Immature natural killer cell (primary cell): ENCODE data around the gene PIK3CB. TPM values are rescaled to one million over a fixed set of nuclear protein-coding genes. Genes with fewer than 3 reads are reported as not detected.
"Not testable (repeated sequence)": the region's sequence is repeated elsewhere in the genome, so short reads cannot be mapped to it uniquely, and the experiment has no call there.

Experiments used
- DNase-seq, 3 donors: peaks; one replicate each; pipeline ENCODE4 v3.0.0; 2022; ENCODE audit warnings: mixed read lengths in 1 of 3
- H3K27ac Mint-ChIP-seq, 6 donors: one replicate each; pipeline ENCODE4 v1.8.0; 2020; ENCODE audit warnings: mixed read lengths in 6 of 6, mild to moderate bottlenecking in 5 of 6, inconsistent platforms in 4 of 6, moderate library complexity in 3 of 6
- H3K27me3 Mint-ChIP-seq, 3 donors: one replicate each; pipeline ENCODE4 v1.8.0; 2020 to 2021; ENCODE audit warnings: low read depth in 3 of 3, mild to moderate bottlenecking in 3 of 3, mixed read lengths in 3 of 3, moderate library complexity in 3 of 3, inconsistent platforms in 1 of 3
- H3K36me3 Mint-ChIP-seq, 3 donors: one replicate each; pipeline ENCODE4 v1.8.0; 2020; ENCODE audit warnings: mixed read lengths in 3 of 3, inconsistent platforms in 2 of 3, mild to moderate bottlenecking in 2 of 3
- H3K4me1 Mint-ChIP-seq, 2 donors: one replicate each; pipeline ENCODE4 v1.8.0; 2020; ENCODE audit warnings: inconsistent platforms in 2 of 2, mild to moderate bottlenecking in 2 of 2, mixed read lengths in 2 of 2, moderate library complexity in 1 of 2
- H3K4me3 Mint-ChIP-seq, 5 donors: one replicate each; pipeline ENCODE4 v1.8.0; 2020; ENCODE audit warnings: mild to moderate bottlenecking in 5 of 5, mixed read lengths in 5 of 5, inconsistent platforms in 3 of 5, moderate library complexity in 3 of 5
- H3K9me3 Mint-ChIP-seq, 6 donors: one replicate each; pipeline ENCODE4 v1.8.0; 2020; ENCODE audit warnings: mild to moderate bottlenecking in 6 of 6, mixed read lengths in 6 of 6, inconsistent platforms in 4 of 6, moderate library complexity in 3 of 6
- polyA plus RNA-seq, 3 donors: library from polyadenylated mRNA; unstranded; fragments of 300-500 nt; fragmentation: Illumina TruSeq; gene quantifications; one replicate each; pipeline ENCODE4 v1.2.3, GENCODE V29; 2021

The PIK3CB gene
- polyA plus RNA-seq, 3 donors from 2014 or later, result 4.6 to 11.7 (median 4.8) TPM

- H3K27ac Mint-ChIP-seq, DNase-seq, H3K27me3 Mint-ChIP-seq, H3K9me3 Mint-ChIP-seq, H3K36me3 Mint-ChIP-seq: not testable (repeated sequence)
- Mint-ChIP-seq H3K4me3 (peak overlapping the region in 3 of 5 donors; percentile 10 to 24 (median 21)), H3K4me1 (peaks cover 23 to 27% of the 10 kb centered on the region in 2 donors)
Observed at GRCh38 chr3:138835846-138836245, 1.1 kb upstream of the PIK3CB start.

GRCh38 chr3:138835397-138835757 lies 649 bp upstream of the PIK3CB start:
- Mint-ChIP-seq H3K4me3 (peak overlapping the region; percentile 88 to 93 (median 92)), H3K4me1 (peaks cover 23 to 27% of the 10 kb centered on the region in 2 donors), H3K27me3 (peaks cover 5 to 10% (median 5%) of the 10 kb centered on the region in 3 donors), H3K9me3 (no peaks in the 10 kb centered on the region), H3K27ac (peak overlapping the region; percentile 44 to 84 (median 78)), H3K36me3 (no peaks in the 10 kb centered on the region)
- no peak for DNase-seq

- H3K4me3 Mint-ChIP-seq, result peak overlapping the region; percentile 81 to 91 (median 88)
- H3K27me3 Mint-ChIP-seq, result peaks cover 5 to 10% (median 5%) of the 10 kb centered on the region in 3 donors
- H3K4me1 Mint-ChIP-seq, result peaks cover 24 to 32% of the 10 kb centered on the region in 2 donors
- peaks cover 0 to 3% (median 0%) of the 10 kb centered on the region in 3 donors for H3K36me3 Mint-ChIP-seq
- peak in 1 of 3 donors; percentile 11 for DNase-seq
- peak overlapping the region; percentile 43 to 90 (median 72) for H3K27ac Mint-ChIP-seq
- H3K9me3 Mint-ChIP-seq, result peaks cover 0 to 2% (median 0%) of the 10 kb centered on the region in 6 donors
Observed at GRCh38 chr3:138833899-138834595, 681 bp downstream of the PIK3CB start.

GRCh38 chr3:138832473-138833057 lies 2.2 kb downstream of the PIK3CB start:
- Mint-ChIP-seq H3K4me3 (peak overlapping the region in 1 of 5 donors; percentile 30), H3K27ac (peak overlapping the region in 2 of 6 donors; percentile 45 to 68), H3K4me1 (peaks cover 24 to 32% of the 10 kb centered on the region in 2 donors)
- H3K9me3 Mint-ChIP-seq, H3K36me3 Mint-ChIP-seq, H3K27me3 Mint-ChIP-seq, DNase-seq: not testable (repeated sequence)

- Mint-ChIP-seq H3K36me3 (peaks cover 0 to 3% (median 0%) of the 10 kb centered on the region in 3 donors), H3K9me3 (peaks cover 0 to 2% (median 0%) of the 10 kb centered on the region in 6 donors), H3K4me1 (peaks cover 19 to 25% of the 10 kb centered on the region in 2 donors), H3K27ac (peak overlapping the region in 2 of 6 donors; percentile 34 to 42), H3K4me3 (peak overlapping the region in 1 of 5 donors; percentile 38), H3K27me3 (peaks cover 1 to 3% (median 3%) of the 10 kb centered on the region in 3 donors)
- DNase-seq, result no peak
Observed at GRCh38 chr3:138829886-138830510, 4.7 kb downstream of the PIK3CB start.

GRCh38 chr3:138829097-138829496 lies 5.6 kb downstream of the PIK3CB start:
- H3K4me3 Mint-ChIP-seq, result no peak overlapping the region
- peaks cover 0 to 2% (median 0%) of the 10 kb centered on the region in 6 donors for H3K9me3 Mint-ChIP-seq
- peaks cover 0 to 3% (median 3%) of the 10 kb centered on the region in 3 donors for H3K36me3 Mint-ChIP-seq
- DNase-seq, result no peak
- H3K27me3 Mint-ChIP-seq, result peaks cover 0 to 3% (median 0%) of the 10 kb centered on the region in 3 donors
- peaks cover 17 to 23% of the 10 kb centered on the region in 2 donors for H3K4me1 Mint-ChIP-seq
- H3K27ac Mint-ChIP-seq, result no peak overlapping the region

GRCh38 chr3:138827222-138827621 lies 7.5 kb downstream of the PIK3CB start:
- DNase-seq, result no peak
- H3K36me3 Mint-ChIP-seq, result peaks cover 0 to 3% (median 3%) of the 10 kb centered on the region in 3 donors
- no peak overlapping the region for H3K4me3 Mint-ChIP-seq
- H3K27me3 Mint-ChIP-seq, result no peaks in the 10 kb centered on the region
- peaks cover 6 to 12% of the 10 kb centered on the region in 2 donors for H3K4me1 Mint-ChIP-seq
- peaks cover 0 to 2% (median 0%) of the 10 kb centered on the region in 6 donors for H3K9me3 Mint-ChIP-seq
- H3K27ac Mint-ChIP-seq, result no peak overlapping the region

GRCh38 chr3:138825336-138825735 lies 9.4 kb downstream of the PIK3CB start:
- Mint-ChIP-seq H3K27ac (no peak overlapping the region), H3K27me3 (no peaks in the 10 kb centered on the region), H3K4me3 (no peak overlapping the region), H3K9me3 (peaks cover 0 to 2% (median 0%) of the 10 kb centered on the region in 6 donors), H3K4me1 (peaks cover 2 to 5% of the 10 kb centered on the region in 2 donors), H3K36me3 (peaks cover 0 to 3% (median 3%) of the 10 kb centered on the region in 3 donors)
- no peak for DNase-seq

GRCh38 chr3:138824114-138824506 lies 10.6 kb downstream of the PIK3CB start:
- Mint-ChIP-seq H3K27me3 (no peaks in the 10 kb centered on the region), H3K9me3 (no peaks in the 10 kb centered on the region), H3K4me3 (no peak overlapping the region), H3K4me1 (peaks cover 1 to 3% of the 10 kb centered on the region in 2 donors), H3K27ac (no peak overlapping the region), H3K36me3 (peaks cover 0 to 3% (median under 1%) of the 10 kb centered on the region in 3 donors)
- no peak for DNase-seq

- H3K27me3 Mint-ChIP-seq, H3K27ac Mint-ChIP-seq, H3K36me3 Mint-ChIP-seq, H3K4me3 Mint-ChIP-seq, DNase-seq, H3K9me3 Mint-ChIP-seq: not testable (repeated sequence)
- peaks cover 11 to 12% of the 10 kb centered on the region in 2 donors for H3K4me1 Mint-ChIP-seq
Observed at GRCh38 chr3:138820379-138820778, 14.3 kb downstream of the PIK3CB start.

- peaks cover 26 to 31% of the 10 kb centered on the region in 2 donors for H3K4me1 Mint-ChIP-seq
- DNase-seq, result no peak
- peaks cover 0 to 3% (median 0%) of the 10 kb centered on the region in 3 donors for H3K36me3 Mint-ChIP-seq
- peaks cover 0 to 9% (median 4%) of the 10 kb centered on the region in 3 donors for H3K27me3 Mint-ChIP-seq
- peak overlapping the region in 2 of 6 donors; percentile 9 to 13 for H3K27ac Mint-ChIP-seq
- H3K4me3 Mint-ChIP-seq, result no peak overlapping the region
- no peaks in the 10 kb centered on the region for H3K9me3 Mint-ChIP-seq
Observed at GRCh38 chr3:138818185-138818860, 16.4 kb downstream of the PIK3CB start.

- Mint-ChIP-seq H3K9me3 (no peaks in the 10 kb centered on the region), H3K4me3 (no peak overlapping the region), H3K27me3 (peaks cover 0 to 9% (median 4%) of the 10 kb centered on the region in 3 donors), H3K4me1 (peaks cover 26 to 37% of the 10 kb centered on the region in 2 donors), H3K36me3 (peaks cover 0 to 3% (median 0%) of the 10 kb centered on the region in 3 donors), H3K27ac (no peak overlapping the region)
- DNase-seq, result no peak
Observed at GRCh38 chr3:138817695-138818094, 17.0 kb downstream of the PIK3CB start.

GRCh38 chr3:138812806-138813205 lies 21.9 kb downstream of the PIK3CB start:
- H3K4me1 Mint-ChIP-seq, result peaks cover 23 to 39% of the 10 kb centered on the region in 2 donors
- H3K36me3 Mint-ChIP-seq, result peaks cover 0 to 3% (median 0%) of the 10 kb centered on the region in 3 donors
- no peak overlapping the region for H3K4me3 Mint-ChIP-seq
- no peak for DNase-seq
- peaks cover 0 to 9% (median 7%) of the 10 kb centered on the region in 3 donors for H3K27me3 Mint-ChIP-seq
- no peaks in the 10 kb centered on the region for H3K9me3 Mint-ChIP-seq
- H3K27ac Mint-ChIP-seq, result no peak overlapping the region
